GM19395 (cell line): ENCODE results near the gene DRD3.

ENCODE experiments used
- ATAC-seq: cut with Tn5 transposase; IDR thresholded peaks from one replicate; pipeline ENCODE4 v1.9.1; 2021; ENCODE audit warnings: mild to moderate bottlenecking, moderate library complexity; ENCODE audit not compliant: unreplicated experiment

The DRD3 gene

GRCh38 chr3:114178770-114179368 lies at the start of gene DRD3:
Gene DRD3, minus strand, starts transcription at chr3:114179052. Its CDS starts 7,060 bp downstream, at chr3:114171992.
- no peak for ATAC-seq

GRCh38 chr3:114227076-114227475 lies 48.2 kb upstream of the DRD3 start:
- no peak for ATAC-seq

- no peak for ATAC-seq
Measured at GRCh38 chr3:114226313-114226712, 47.5 kb upstream of the DRD3 start.

- ATAC-seq = peak; percentile 92
Measured at GRCh38 chr3:114223143-114223542, 44.3 kb upstream of the DRD3 start.

- no peak for ATAC-seq
Measured at GRCh38 chr3:114221881-114222264, 43.0 kb upstream of the DRD3 start.

- no peak for ATAC-seq
Measured at GRCh38 chr3:114221165-114221880, 42.5 kb upstream of the DRD3 start.

- ATAC-seq = no peak
Measured at GRCh38 chr3:114219741-114220140, 40.9 kb upstream of the DRD3 start.

- ATAC-seq = no peak
Measured at GRCh38 chr3:114218578-114219185, 39.8 kb upstream of the DRD3 start.

GRCh38 chr3:114218006-114218405 lies 39.2 kb upstream of the DRD3 start:
- no peak for ATAC-seq

- no peak for ATAC-seq
Measured at GRCh38 chr3:114217266-114217665, 38.4 kb upstream of the DRD3 start.

GRCh38 chr3:114216186-114216970 lies 37.5 kb upstream of the DRD3 start:
- no peak for ATAC-seq

GRCh38 chr3:114214542-114215341 lies 35.9 kb upstream of the DRD3 start:
- no peak for ATAC-seq

GRCh38 chr3:114213627-114214541 lies 35.0 kb upstream of the DRD3 start:
- peak; percentile 89 for ATAC-seq

GRCh38 chr3:114213292-114213626 lies 34.4 kb upstream of the DRD3 start:
- ATAC-seq = peak; percentile 13

GRCh38 chr3:114212646-114213045 lies 33.8 kb upstream of the DRD3 start:
- no peak for ATAC-seq

GRCh38 chr3:114207768-114208167 lies 28.9 kb upstream of the DRD3 start:
- ATAC-seq = peak; percentile 97

- no peak for ATAC-seq
Measured at GRCh38 chr3:114206342-114206741, 27.5 kb upstream of the DRD3 start.

GRCh38 chr3:114205541-114205940 lies 26.7 kb upstream of the DRD3 start:
- ATAC-seq = no peak

- ATAC-seq = no peak
Measured at GRCh38 chr3:114194750-114195149, 15.9 kb upstream of the DRD3 start.

GRCh38 chr3:114192136-114192535 lies 13.3 kb upstream of the DRD3 start:
- no peak for ATAC-seq
